C4-2B (cell line): ENCODE measurements around the gene GLB1L3.

Experiments used
- ZFX ChIP-seq: fragments of 450-650 bp; IDR thresholded peaks from 2 replicates; pipeline ENCODE4 v1.6.1; 2017
- TF ChIP-seq, protein P1 (sequence below): fragments of 450-650 bp; conservative IDR thresholded peaks from 2 replicates; pipeline ENCODE4 v1.5.1; 2017; ENCODE audit warnings: mild to moderate bottlenecking

DNA sequence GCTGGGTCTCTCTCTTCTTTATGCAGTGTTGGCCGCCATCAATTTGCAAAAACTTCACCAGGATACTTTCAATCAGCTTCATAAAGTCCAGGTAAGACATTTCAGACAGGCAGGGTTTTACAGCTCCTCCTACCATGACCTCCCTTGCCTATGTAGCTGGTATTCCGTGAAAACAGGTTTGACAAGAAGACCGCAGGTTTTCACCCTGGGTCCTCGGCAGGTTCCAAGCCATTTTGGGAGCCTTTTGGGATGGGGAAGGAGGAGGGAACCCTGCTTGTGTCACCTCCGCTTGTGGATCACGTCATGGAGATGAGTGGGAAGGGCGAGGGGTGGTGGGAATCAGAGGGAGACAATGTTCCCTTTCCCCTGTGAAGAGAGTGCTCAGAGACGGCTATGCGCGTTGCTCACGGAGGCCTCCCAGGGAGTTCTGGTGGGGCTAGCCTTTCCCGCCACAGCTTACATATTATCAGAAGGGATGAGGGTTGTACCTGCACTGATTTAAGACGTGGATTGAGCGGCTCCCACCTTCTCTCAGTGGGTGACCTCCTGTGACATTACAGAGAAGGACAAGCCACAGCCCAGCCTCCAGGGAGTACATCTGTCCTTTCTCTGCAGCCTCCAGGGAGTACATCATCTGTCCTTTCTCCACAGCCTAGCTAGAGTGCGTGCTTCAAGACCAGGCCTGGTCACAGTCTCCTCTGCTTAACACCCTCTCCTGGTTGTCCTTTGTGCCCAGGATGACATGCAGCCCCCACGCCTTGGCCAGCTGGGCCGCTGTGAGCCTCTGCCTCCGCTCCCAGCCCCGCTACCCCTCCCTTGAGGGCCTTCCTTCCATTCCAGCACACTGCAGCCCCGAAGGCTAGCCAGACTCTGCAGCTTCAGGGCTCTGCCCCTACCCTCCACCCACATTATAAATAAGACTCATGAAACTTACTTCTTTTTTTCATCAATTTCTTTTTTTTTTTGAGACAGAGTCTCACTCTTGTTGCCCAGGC is 17.2 kb downstream of the GLB1L3 start:
- TF ChIP-seq, protein P1, sequence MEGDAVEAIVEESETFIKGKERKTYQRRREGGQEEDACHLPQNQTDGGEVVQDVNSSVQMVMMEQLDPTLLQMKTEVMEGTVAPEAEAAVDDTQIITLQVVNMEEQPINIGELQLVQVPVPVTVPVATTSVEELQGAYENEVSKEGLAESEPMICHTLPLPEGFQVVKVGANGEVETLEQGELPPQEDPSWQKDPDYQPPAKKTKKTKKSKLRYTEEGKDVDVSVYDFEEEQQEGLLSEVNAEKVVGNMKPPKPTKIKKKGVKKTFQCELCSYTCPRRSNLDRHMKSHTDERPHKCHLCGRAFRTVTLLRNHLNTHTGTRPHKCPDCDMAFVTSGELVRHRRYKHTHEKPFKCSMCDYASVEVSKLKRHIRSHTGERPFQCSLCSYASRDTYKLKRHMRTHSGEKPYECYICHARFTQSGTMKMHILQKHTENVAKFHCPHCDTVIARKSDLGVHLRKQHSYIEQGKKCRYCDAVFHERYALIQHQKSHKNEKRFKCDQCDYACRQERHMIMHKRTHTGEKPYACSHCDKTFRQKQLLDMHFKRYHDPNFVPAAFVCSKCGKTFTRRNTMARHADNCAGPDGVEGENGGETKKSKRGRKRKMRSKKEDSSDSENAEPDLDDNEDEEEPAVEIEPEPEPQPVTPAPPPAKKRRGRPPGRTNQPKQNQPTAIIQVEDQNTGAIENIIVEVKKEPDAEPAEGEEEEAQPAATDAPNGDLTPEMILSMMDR: no peak
- TF ChIP-seq ZFX: no peak
